A673 (cell line): ENCODE results near the gene HTR3A.

Source experiments
- CTCF ChIP-seq: fragments of 300-800, 200-600 bp; sonication (generic); conservative IDR thresholded peaks from 2 replicates; pipeline ENCODE4 v1.5.1; 2017; ENCODE audit warnings: low read depth, mild to moderate bottlenecking, antibody characterized with exemption, low read length, moderate library complexity, mixed read lengths
- EZH2 ChIP-seq: fragments of 200-600 bp; sonication (generic); IDR thresholded peaks from 2 replicates; pipeline ENCODE4 v1.6.1; 2017; ENCODE audit warnings: borderline replicate concordance, low read depth, mild to moderate bottlenecking, mixed read lengths, antibody characterized with exemption, low read length; ENCODE audit not compliant: poor library complexity, severe bottlenecking

- TF ChIP-seq CTCF (no peak), EZH2 (no peak)
These were observed 36.5 kb downstream of the HTR3A start for GRCh38 chr11:114011443-114011842.
